ENCODE data around the gene LMF2. TPM values are rescaled to one million over a fixed set of nuclear protein-coding genes. Genes with fewer than 3 reads are reported as not detected.

The LMF2 gene
- total and polyA plus RNA-seq, 4 donors = 20.0 to 123 (median 53.9) TPM

- Histone ChIP-seq H3K27me3 (ENCODE audit: control insufficient read depth in 1 of 2, insufficient read depth in 2 of 2, low read length in 1 of 2) (no peaks in the 10 kb centered on the region), H3K9me3 (ENCODE audit: control insufficient read depth, low read length) (no peaks in the 10 kb centered on the region), H3K4me3 (ENCODE audit: low read length in 2 of 2) (no peak overlapping the region), H3K36me3 (ENCODE audit: control insufficient read depth in 1 of 2, insufficient read depth in 2 of 2, low read length in 1 of 2) (no peaks in the 10 kb centered on the region), H3K27ac (ENCODE audit: low read depth in 1 of 2, low read length in 2 of 2) (no peak overlapping the region), H3K4me1 (ENCODE audit: control insufficient read depth in 1 of 2, insufficient read depth in 2 of 2, low read length in 2 of 2) (no peaks in the 10 kb centered on the region)
- WGBS, 2 donors = 95% methylated on average over 15 of the region's 15 CpGs
- DNase-seq (no peak), ATAC-seq (ENCODE audit: low FRiP score) (no peak)
- intact Hi-C loops (cut with DNase I) = no loop called here
Observed at GRCh38 chr22:50513175-50513574, 5.7 kb upstream of the LMF2 start.

GRCh38 chr22:50508897-50509296 is 1.4 kb upstream of the LMF2 start:
- ATAC-seq (ENCODE audit: low FRiP score) (no peak), DNase-seq (no peak)
- Histone ChIP-seq H3K36me3 (ENCODE audit: control insufficient read depth in 1 of 2, insufficient read depth in 2 of 2, low read length in 1 of 2) (peaks cover 0 to 1% of the 10 kb centered on the region in 2 donors), H3K9me3 (ENCODE audit: control insufficient read depth, low read length) (no peaks in the 10 kb centered on the region), H3K4me3 (ENCODE audit: low read length in 2 of 2) (peak overlapping the region in 1 of 2 donors; percentile 87), H3K27ac (ENCODE audit: low read depth in 1 of 2, low read length in 2 of 2) (no peak overlapping the region), H3K4me1 (ENCODE audit: control insufficient read depth in 1 of 2, insufficient read depth in 2 of 2, low read length in 2 of 2) (no peaks in the 10 kb centered on the region), H3K27me3 (ENCODE audit: control insufficient read depth in 1 of 2, insufficient read depth in 2 of 2, low read length in 1 of 2) (no peaks in the 10 kb centered on the region)
- intact Hi-C loops (cut with DNase I) = loop anchor here (1.0 to 10.0 kb wide), 3 partner anchors 16 to 264 kb away; partner anchors contain the start of genes SCO2 (in 2 of the 2), SYCE3 (in 1 of the 2) and TUBGCP6 (in 1 of the 2)
- 5 to 7% methylated on average over 3 of the region's 3 CpGs for WGBS, 2 donors

- 1% methylated on average over 35 to 76 of the region's 76 CpGs for WGBS, 2 donors
- intact Hi-C loops (cut with DNase I) = loop anchor here (1.0 to 10.0 kb wide), 4 partner anchors 17 to 263 kb away; partner anchors contain the start of genes SCO2 (in 2 of the 2), SBF1 (in 1 of the 2), SYCE3 (in 1 of the 2) and TUBGCP6 (in 1 of the 2)
- peak within 1 kb of the TSS; percentile 8 to 86 for H3K27ac ChIP-seq (ENCODE audit: low read depth in 1 of 2, low read length in 2 of 2)
Observed at GRCh38 chr22:50507991-50508884, 736 bp upstream of the LMF2 start, which contains the start of gene NCAPH2. Gene NCAPH2, plus strand, starts transcription at chr22:50508224. Its CDS starts 114 bp downstream, at chr22:50508338.

GRCh38 chr22:50506611-50507420 is 686 bp downstream of the LMF2 start:
- H3K27me3 ChIP-seq (ENCODE audit: control insufficient read depth in 1 of 2, insufficient read depth in 2 of 2, low read length in 1 of 2) = no peaks in the 10 kb centered on the region
- WGBS, 2 donors = 19 to 22% methylated on average over 21 of the region's 21 CpGs
- H3K36me3 ChIP-seq (ENCODE audit: control insufficient read depth in 1 of 2, insufficient read depth in 2 of 2, low read length in 1 of 2) = peaks cover 0 to 1% of the 10 kb centered on the region in 2 donors
- no peaks in the 10 kb centered on the region for H3K9me3 ChIP-seq (ENCODE audit: control insufficient read depth, low read length)
- intact Hi-C loops (cut with DNase I) = loop anchor here (2.0 to 10.0 kb wide), 3 partner anchors 32 to 262 kb away; partner anchors contain the start of genes SBF1 (in 1 of the 2), SYCE3 (in 1 of the 2) and TUBGCP6 (in 1 of the 2)
- ATAC-seq (ENCODE audit: low FRiP score) (peak; percentile 3), DNase-seq (peak; percentile 65 to 72)
- peak overlapping the region in 1 of 2 donors; percentile 1 for H3K27ac ChIP-seq (ENCODE audit: low read depth in 1 of 2, low read length in 2 of 2)
- no peaks in the 10 kb centered on the region for H3K4me1 ChIP-seq (ENCODE audit: control insufficient read depth in 1 of 2, insufficient read depth in 2 of 2, low read length in 2 of 2)
- peak overlapping the region; percentile 24 to 57 for H3K4me3 ChIP-seq (ENCODE audit: low read length in 2 of 2)

More at GRCh38 chr22:50507991-50508884, 736 bp upstream of the LMF2 start, which contains the start of gene NCAPH2:
- Histone ChIP-seq H3K36me3 (ENCODE audit: control insufficient read depth in 1 of 2, insufficient read depth in 2 of 2, low read length in 1 of 2) (peaks cover 0 to 1% of the 10 kb centered on the region in 2 donors), H3K27me3 (ENCODE audit: control insufficient read depth in 1 of 2, insufficient read depth in 2 of 2, low read length in 1 of 2) (no peaks in the 10 kb centered on the region), H3K4me1 (ENCODE audit: control insufficient read depth in 1 of 2, insufficient read depth in 2 of 2, low read length in 2 of 2) (no peaks in the 10 kb centered on the region), H3K4me3 (ENCODE audit: low read length in 2 of 2) (peak within 1 kb of the TSS; percentile 57 to 87), H3K9me3 (ENCODE audit: control insufficient read depth, low read length) (no peaks in the 10 kb centered on the region)
- ATAC-seq (ENCODE audit: low FRiP score) = peak; percentile 93
- peak; percentile 97 to 99 for DNase-seq

- Histone ChIP-seq H3K27ac (ENCODE audit: low read depth in 1 of 2, low read length in 2 of 2) (no peak overlapping the region), H3K9me3 (ENCODE audit: control insufficient read depth, low read length) (no peaks in the 10 kb centered on the region), H3K27me3 (ENCODE audit: control insufficient read depth in 1 of 2, insufficient read depth in 2 of 2, low read length in 1 of 2) (no peaks in the 10 kb centered on the region), H3K4me1 (ENCODE audit: control insufficient read depth in 1 of 2, insufficient read depth in 2 of 2, low read length in 2 of 2) (no peaks in the 10 kb centered on the region), H3K36me3 (ENCODE audit: control insufficient read depth in 1 of 2, insufficient read depth in 2 of 2, low read length in 1 of 2) (peaks cover 0 to 1% of the 10 kb centered on the region in 2 donors), H3K4me3 (ENCODE audit: low read length in 2 of 2) (no peak overlapping the region)
- DNase-seq (peak in 1 of 2 donors; percentile 73), ATAC-seq (ENCODE audit: low FRiP score) (peak; percentile 1)
- intact Hi-C loops (cut with DNase I) = loop anchor here (2.0 to 10.0 kb wide), 3 partner anchors 31 to 261 kb away; partner anchors contain the start of genes SBF1 (in 1 of the 2), SYCE3 (in 1 of the 2) and TUBGCP6 (in 1 of the 2)
- WGBS, 2 donors = 87 to 89% methylated on average over 39 to 41 of the region's 41 CpGs
Observed at GRCh38 chr22:50505776-50506610, 1.5 kb downstream of the LMF2 start.

- DNase-seq = no peak
- Histone ChIP-seq H3K36me3 (ENCODE audit: control insufficient read depth in 1 of 2, insufficient read depth in 2 of 2, low read length in 1 of 2) (peaks cover 0 to 1% of the 10 kb centered on the region in 2 donors), H3K4me1 (ENCODE audit: control insufficient read depth in 1 of 2, insufficient read depth in 2 of 2, low read length in 2 of 2) (no peaks in the 10 kb centered on the region), H3K4me3 (ENCODE audit: low read length in 2 of 2) (no peak overlapping the region), H3K27ac (ENCODE audit: low read depth in 1 of 2, low read length in 2 of 2) (no peak overlapping the region), H3K27me3 (ENCODE audit: control insufficient read depth in 1 of 2, insufficient read depth in 2 of 2, low read length in 1 of 2) (no peaks in the 10 kb centered on the region), H3K9me3 (ENCODE audit: control insufficient read depth, low read length) (no peaks in the 10 kb centered on the region)
- no peak for ATAC-seq (ENCODE audit: low FRiP score)
- intact Hi-C loops (cut with DNase I) = loop anchor here in 1 of 2 donors (5.0 to 10.0 kb wide), 2 partner anchors 57 to 261 kb away; partner anchors contain the start of genes SYCE3 and TUBGCP6
- WGBS, 2 donors = 88 to 92% methylated on average over 13 to 14 of the region's 14 CpGs
Observed at GRCh38 chr22:50505276-50505775, 2.2 kb downstream of the LMF2 start.

- H3K4me3 ChIP-seq (ENCODE audit: low read length in 2 of 2) = no peak overlapping the region
- no peaks in the 10 kb centered on the region for H3K9me3 ChIP-seq (ENCODE audit: control insufficient read depth, low read length)
- H3K4me1 ChIP-seq (ENCODE audit: control insufficient read depth in 1 of 2, insufficient read depth in 2 of 2, low read length in 2 of 2) = no peaks in the 10 kb centered on the region
- intact Hi-C loops (cut with DNase I) = loop anchor here in 1 of 2 donors (5.0 to 10.0 kb wide), 2 partner anchors 58 to 260 kb away; partner anchors contain the start of genes SYCE3 and TUBGCP6
- H3K36me3 ChIP-seq (ENCODE audit: control insufficient read depth in 1 of 2, insufficient read depth in 2 of 2, low read length in 1 of 2) = peaks cover 0 to 1% of the 10 kb centered on the region in 2 donors
- ATAC-seq (ENCODE audit: low FRiP score) (no peak), DNase-seq (peak in 1 of 2 donors; percentile 75)
- no peaks in the 10 kb centered on the region for H3K27me3 ChIP-seq (ENCODE audit: control insufficient read depth in 1 of 2, insufficient read depth in 2 of 2, low read length in 1 of 2)
- no peak overlapping the region for H3K27ac ChIP-seq (ENCODE audit: low read depth in 1 of 2, low read length in 2 of 2)
- 91 to 93% methylated on average over 44 of the region's 44 CpGs for WGBS, 2 donors
Observed at GRCh38 chr22:50504369-50505211, 2.9 kb downstream of the LMF2 start.

All from aorta (tissue), 5 donors.